Naive thymus-derived CD4-positive, alpha-beta T cell (primary cell): ENCODE measurements around the gene MARK3. TPM values are rescaled to one million over a fixed set of nuclear protein-coding genes. Genes with fewer than 3 reads are reported as not detected.

ENCODE experiments used
- ATAC-seq: fragments of 150-1000 bp; cut with Tn5 transposase; 2 replicates; pipeline ENCODE4 v1.10.0; 2021; ENCODE audit warnings: mild to moderate bottlenecking, moderate library complexity
- CTCF ChIA-PET: fragments of 350-600 bp; sonication (Branson Sonifier 250); formaldehyde crosslinking; loops from one replicate; lab custom pipeline; 2021; ENCODE audit warnings: antibody characterized with exemption; lab: Charles Lee
- POLR2A ChIA-PET: fragments of 350-600 bp; sonication (Branson Sonifier 250); formaldehyde crosslinking; loops from one replicate; lab custom pipeline; 2021; ENCODE audit warnings: antibody characterized with exemption, inconsistent platforms; lab: Charles Lee
- DNase-seq, 9 donors: peaks; one replicate each; pipeline versions ENCODE4 v3.0.0 to v3.0.0-alpha.2; 2020 to 2022; ENCODE audit warnings: mixed read lengths in 1 of 9
- H3K27ac ChIP-seq: one replicate; pipeline ENCODE4 v1.7.0; 2013; ENCODE audit warnings: mild to moderate bottlenecking, low read depth, low read length, moderate library complexity
- H3K27me3 ChIP-seq, 2 donors: one replicate each; pipeline ENCODE4 v1.7.0; 2013; ENCODE audit warnings: low read length in 2 of 2, mild to moderate bottlenecking in 2 of 2, moderate library complexity in 2 of 2; ENCODE audit not compliant: control insufficient read depth in 2 of 2, insufficient read depth in 2 of 2
- H3K36me3 ChIP-seq, 3 experiments: 1 replicate in 2 of 3; 2 replicates in 1 of 3; pipeline ENCODE4 v1.7.0; 2013; ENCODE audit warnings: low read length in 3 of 3, mild to moderate bottlenecking in 3 of 3, moderate library complexity in 1 of 3; ENCODE audit not compliant: insufficient read depth in 3 of 3, control insufficient read depth in 2 of 3
- H3K4me1 ChIP-seq, 2 donors: one replicate each; pipeline ENCODE4 v1.7.0; 2013; ENCODE audit warnings: low read length in 2 of 2, mild to moderate bottlenecking in 2 of 2, moderate library complexity in 1 of 2; ENCODE audit not compliant: control insufficient read depth in 2 of 2, insufficient read depth in 2 of 2
- H3K4me3 ChIP-seq: 2 replicates; pipeline ENCODE4 v1.7.0; 2013; ENCODE audit warnings: mild to moderate bottlenecking, low read length
- H3K9me3 ChIP-seq, 3 experiments: 1 replicate in 2 of 3; 2 replicates in 1 of 3; pipeline ENCODE4 v1.7.0; 2013; ENCODE audit warnings: low read length in 3 of 3; ENCODE audit not compliant: control insufficient read depth in 2 of 3
- H3K27ac Mint-ChIP-seq, 9 donors: one replicate each; pipeline ENCODE4 v1.8.0; 2020 to 2022; ENCODE audit warnings: mixed read lengths in 9 of 9, mild to moderate bottlenecking in 8 of 9, moderate library complexity in 5 of 9, inconsistent platforms in 2 of 9
- H3K27me3 Mint-ChIP-seq, 5 donors: one replicate each; pipeline ENCODE4 v1.8.0; 2021 to 2022; ENCODE audit warnings: mixed read lengths in 5 of 5, mild to moderate bottlenecking in 1 of 5
- H3K36me3 Mint-ChIP-seq, 5 donors: one replicate each; pipeline ENCODE4 v1.8.0; 2020 to 2022; ENCODE audit warnings: mixed read lengths in 5 of 5, mild to moderate bottlenecking in 3 of 5, inconsistent platforms in 1 of 5
- H3K4me1 Mint-ChIP-seq, 7 donors: one replicate each; pipeline ENCODE4 v1.8.0; 2020 to 2022; ENCODE audit warnings: mixed read lengths in 7 of 7, mild to moderate bottlenecking in 3 of 7, inconsistent platforms in 1 of 7
- H3K4me3 Mint-ChIP-seq, 10 donors: one replicate each; pipeline ENCODE4 v1.8.0; 2020 to 2022; ENCODE audit warnings: mild to moderate bottlenecking in 10 of 10, mixed read lengths in 10 of 10, moderate library complexity in 6 of 10, inconsistent platforms in 2 of 10
- H3K9me3 Mint-ChIP-seq, 11 donors: one replicate each; pipeline ENCODE4 v1.8.0; 2020 to 2022; ENCODE audit warnings: mixed read lengths in 11 of 11, mild to moderate bottlenecking in 4 of 11, inconsistent platforms in 1 of 11, moderate library complexity in 1 of 11
- intact Hi-C, 2 donors: fragments of 100-400 bp; cut with micrococcal nuclease; formaldehyde crosslinking; loops; one replicate each; pipeline ENCODE4 v1.15.1; 2023
- polyA plus RNA-seq, 2 donors: library from polyadenylated mRNA; unstranded; fragments of 300-500 nt; fragmentation: Illumina TruSeq; gene quantifications; one replicate each; pipeline ENCODE4 v1.2.3, GENCODE V29; 2021
- total RNA-seq, 6 experiments: library from RNA in 5 of 6; stranded (reverse) in 5 of 6; gene quantifications; 1 replicate in 5 of 6; 2 replicates in 1 of 6; pipeline ENCODE4 v1.2.3 and lab custom pipeline; 2021 to 2026

The MARK3 gene
- total and polyA plus RNA-seq, 7 experiments from 2014 or later: 28.2 to 133 (median 100) TPM

DNA sequence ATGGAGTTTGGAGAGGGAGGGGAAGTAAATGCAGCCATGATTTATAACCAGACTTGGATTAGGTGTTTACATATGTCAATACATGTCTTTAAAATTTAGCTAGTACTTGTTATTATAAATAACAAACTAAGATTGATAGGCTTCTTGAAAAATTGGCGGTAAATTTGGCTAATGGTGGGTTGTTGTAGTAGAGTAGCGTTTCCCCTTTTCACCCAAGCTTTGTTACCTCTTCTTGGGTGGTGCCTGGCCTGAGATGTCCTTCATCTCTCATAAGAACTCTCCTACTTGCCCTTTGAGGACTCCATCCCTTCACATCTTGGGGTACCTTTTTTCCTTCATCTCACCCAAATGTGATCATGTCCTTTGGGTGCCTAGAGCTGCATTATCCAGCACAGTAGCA is 11.2 kb downstream of the MARK3 start:
- Mint-ChIP-seq H3K4me1 (peaks cover 59 to 94% (median 84%) of the 10 kb centered on the region in 7 donors), H3K27me3 (no peaks in the 10 kb centered on the region), H3K27ac (peak overlapping the region in 1 of 9 donors; percentile 43), H3K36me3 (no peaks in the 10 kb centered on the region), H3K9me3 (no peaks in the 10 kb centered on the region), H3K4me3 (peak overlapping the region in 7 of 10 donors; percentile 6 to 64 (median 36))
- Histone ChIP-seq H3K9me3 (no peaks in the 10 kb centered on the region), H3K4me3 (no peak overlapping the region), H3K36me3 (no peaks in the 10 kb centered on the region), H3K4me1 (peaks cover 37 to 53% of the 10 kb centered on the region in 2 donors), H3K27me3 (no peaks in the 10 kb centered on the region), H3K27ac (no peak overlapping the region)
- no peak for DNase-seq
- ChIA-PET POLR2A (no interaction called here), CTCF (interaction anchor here (0.6 kb wide), 1 partner anchor 71 kb away, joined by 3 read pairs; no protein-coding TSS in a partner anchor)
- intact Hi-C loops: no loop called here
- ATAC-seq: no peak

DNA sequence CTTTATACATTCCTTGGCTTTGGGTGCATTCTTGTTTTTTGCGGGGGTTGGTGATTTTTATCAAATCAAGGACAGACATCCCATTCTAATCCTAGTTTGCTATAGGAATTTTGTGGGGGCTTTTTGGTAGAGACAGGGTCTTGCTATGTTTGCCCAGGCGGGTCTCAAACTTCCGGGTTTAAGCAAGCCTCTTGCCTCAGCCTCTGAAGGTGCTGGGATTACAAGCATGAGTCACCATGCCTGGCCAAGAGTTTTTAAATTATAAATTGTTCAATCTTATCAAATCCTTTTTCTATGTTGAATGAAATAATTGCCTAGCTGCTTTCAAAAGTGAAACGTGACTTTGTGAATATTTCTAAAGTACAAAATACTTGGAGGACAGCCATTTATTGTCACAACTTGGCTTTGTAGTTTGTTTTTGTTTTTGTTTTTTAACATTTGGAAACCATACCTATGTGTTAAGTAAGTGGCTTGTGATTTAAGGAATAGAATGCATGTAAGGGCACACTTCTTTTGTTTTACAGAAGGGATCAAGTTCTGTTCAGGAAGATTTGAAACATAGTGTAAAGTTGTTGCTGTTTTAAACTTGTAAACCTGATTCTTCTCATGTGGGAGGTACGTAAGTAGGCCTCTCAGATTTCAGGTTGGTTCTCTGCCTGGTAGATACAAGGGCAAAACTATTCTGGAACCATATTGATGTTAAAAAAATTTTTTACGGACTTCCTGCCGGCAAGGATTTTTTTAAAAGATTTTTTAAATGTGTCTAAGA is 13.4 kb downstream of the MARK3 start:
- peak overlapping the region in 5 of 10 donors; percentile 11 to 59 (median 49) for H3K4me3 Mint-ChIP-seq
- CTCF ChIA-PET: interaction anchor here (1.1 kb wide), 1 partner anchor 8 kb away, joined by 3 read pairs; no protein-coding TSS in a partner anchor
- peaks cover 32 to 61% of the 10 kb centered on the region in 2 donors for H3K4me1 ChIP-seq
- peaks cover 67 to 99% (median 90%) of the 10 kb centered on the region in 7 donors for H3K4me1 Mint-ChIP-seq
- intact Hi-C loops: no loop called here
- H3K27ac Mint-ChIP-seq: no peak overlapping the region
- no peaks in the 10 kb centered on the region for H3K27me3 Mint-ChIP-seq
- DNase-seq (no peak), ATAC-seq (no peak)
- H3K27me3 ChIP-seq: no peaks in the 10 kb centered on the region
- no peaks in the 10 kb centered on the region for H3K9me3 Mint-ChIP-seq
- no peaks in the 10 kb centered on the region for H3K9me3 ChIP-seq
- H3K36me3 Mint-ChIP-seq: no peaks in the 10 kb centered on the region
- H3K36me3 ChIP-seq: no peaks in the 10 kb centered on the region
- H3K27ac ChIP-seq: no peak overlapping the region
- no peak overlapping the region for H3K4me3 ChIP-seq
- POLR2A ChIA-PET: interaction anchor here (0.6 to 0.7 kb wide), 3 partner anchors 12 to 479 kb away, joined by 3 to 5 read pairs (median 3); no protein-coding TSS in a partner anchor

DNA sequence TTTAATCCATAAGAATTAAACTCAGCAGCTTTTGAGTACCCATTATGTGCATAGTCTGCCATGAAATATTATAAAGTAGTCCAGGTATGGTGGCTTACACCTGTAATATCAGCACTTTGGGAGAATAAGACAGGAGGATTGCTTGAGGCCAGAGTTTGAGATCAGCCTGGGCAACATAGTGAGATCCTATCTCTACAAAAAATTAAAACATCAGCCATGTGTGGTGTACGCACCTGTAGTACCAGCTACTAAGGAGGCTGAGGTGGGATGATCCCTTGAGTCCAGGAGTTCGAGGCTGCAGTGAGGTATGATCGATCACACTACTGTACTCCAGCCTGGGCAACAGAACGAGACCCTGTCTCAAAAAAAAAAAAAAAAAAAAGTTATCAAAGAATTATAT is 15.3 kb downstream of the MARK3 start:
- Histone ChIP-seq H3K4me1 (peaks cover 21 to 53% of the 10 kb centered on the region in 2 donors), H3K4me3 (no peak overlapping the region), H3K27ac (no peak overlapping the region), H3K27me3 (no peaks in the 10 kb centered on the region), H3K9me3 (no peaks in the 10 kb centered on the region), H3K36me3 (peaks cover 0 to 7% (median 0%) of the 10 kb centered on the region in 3 experiments)
- DNase-seq (no peak), ATAC-seq (no peak)
- Mint-ChIP-seq H3K36me3 (peaks cover 0 to 3% (median 0%) of the 10 kb centered on the region in 5 donors), H3K4me3 (peak overlapping the region in 9 of 10 donors; percentile 1 to 64 (median 29)), H3K4me1 (peaks cover 62 to 90% (median 81%) of the 10 kb centered on the region in 7 donors), H3K9me3 (no peaks in the 10 kb centered on the region), H3K27me3 (no peaks in the 10 kb centered on the region), H3K27ac (peak overlapping the region in 6 of 9 donors; percentile 3 to 57 (median 27))
- intact Hi-C loops: loop anchor here in 1 of 2 donors (2.0 kb wide), 1 partner anchor 14 kb away; no protein-coding TSS in a partner anchor
- ChIA-PET POLR2A (no interaction called here), CTCF (interaction anchor here (3.3 kb wide), 1 partner anchor 9 kb away, joined by 14 read pairs; no protein-coding TSS in a partner anchor)

DNA sequence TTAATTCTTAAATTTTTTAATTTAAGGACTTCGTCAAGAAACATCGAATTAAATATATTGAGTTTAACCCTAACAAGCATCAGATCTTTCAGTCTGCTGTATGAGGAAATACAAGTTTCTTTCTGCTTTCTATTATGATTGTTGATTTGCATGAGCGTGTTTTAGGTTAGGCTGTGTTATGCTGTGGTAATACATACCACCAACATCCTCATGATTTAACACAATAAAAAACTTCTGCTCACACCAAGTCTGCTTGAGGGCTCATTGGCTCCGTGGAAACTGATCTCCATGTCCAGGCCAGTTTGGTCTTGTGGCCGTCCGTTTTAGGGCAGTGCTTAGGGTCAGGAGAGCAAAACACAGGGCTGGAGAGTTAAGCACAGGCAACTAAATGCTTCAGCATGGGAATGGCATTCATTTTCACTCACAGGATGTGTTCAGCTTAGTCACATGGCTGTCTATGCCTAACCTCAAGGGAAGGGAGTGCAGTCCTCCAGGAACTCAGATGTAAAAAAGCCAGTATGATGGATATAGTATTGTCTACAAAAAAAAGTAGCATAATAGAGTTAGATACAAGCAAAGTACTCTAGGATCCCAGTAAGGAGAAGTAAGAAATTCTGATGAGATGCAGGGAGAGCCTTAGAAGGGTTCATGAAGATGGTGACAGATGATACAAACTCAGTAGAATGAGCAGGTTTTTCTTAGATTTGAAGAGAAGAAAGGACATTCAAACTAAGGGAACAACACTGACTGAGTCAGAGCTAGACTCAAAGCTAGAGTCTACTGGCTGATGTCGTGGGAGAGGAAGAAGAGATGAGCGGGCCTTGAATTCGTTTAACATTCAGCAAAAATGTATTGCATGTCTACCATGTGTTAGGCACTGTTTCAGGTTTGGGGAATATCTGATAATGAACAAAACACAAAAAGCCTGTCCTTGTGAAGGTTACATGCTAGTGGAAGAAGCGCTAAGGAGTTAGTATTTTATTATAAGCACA is 16.3 kb downstream of the MARK3 start:
- Mint-ChIP-seq H3K4me3 (peak overlapping the region; percentile 12 to 55 (median 41)), H3K27me3 (no peaks in the 10 kb centered on the region), H3K4me1 (peaks cover 52 to 80% (median 71%) of the 10 kb centered on the region in 7 donors), H3K27ac (peak overlapping the region; percentile 13 to 87 (median 38)), H3K9me3 (no peaks in the 10 kb centered on the region), H3K36me3 (peaks cover 0 to 3% (median 0%) of the 10 kb centered on the region in 5 donors)
- Histone ChIP-seq H3K4me3 (no peak overlapping the region), H3K27me3 (no peaks in the 10 kb centered on the region), H3K9me3 (no peaks in the 10 kb centered on the region), H3K36me3 (peaks cover 0 to 10% (median 0%) of the 10 kb centered on the region in 3 experiments), H3K4me1 (peaks cover 17 to 49% of the 10 kb centered on the region in 2 donors), H3K27ac (no peak overlapping the region)
- intact Hi-C loops: loop anchor here in 1 of 2 donors (2.0 kb wide), 1 partner anchor 15 kb away; no protein-coding TSS in a partner anchor
- peak; percentile 31 for ATAC-seq
- DNase-seq: peak in 1 of 9 donors; percentile 9
- ChIA-PET CTCF (interaction anchor here (3.3 kb wide), 1 partner anchor 10 kb away, joined by 14 read pairs; no protein-coding TSS in a partner anchor), POLR2A (no interaction called here)

DNA sequence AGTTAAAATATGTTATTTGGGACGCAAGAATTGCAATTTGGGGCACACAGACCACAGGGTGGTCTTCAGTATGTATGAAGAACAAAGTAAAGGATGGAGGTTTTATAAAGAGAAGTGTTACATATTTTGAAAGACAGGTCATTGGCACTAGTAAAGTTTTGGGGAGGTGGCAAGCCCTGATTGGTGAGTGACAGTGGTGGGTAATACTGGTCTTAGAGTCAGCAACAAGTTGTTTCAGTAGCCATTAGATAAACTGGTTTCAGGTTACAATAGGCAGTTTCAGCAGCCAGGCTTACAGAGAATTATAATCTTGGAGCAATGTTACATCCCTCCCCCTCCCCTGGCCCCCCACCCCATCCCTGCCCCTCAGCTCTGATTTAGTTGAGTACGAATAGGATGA is 17.5 kb downstream of the MARK3 start:
- DNase-seq (no peak), ATAC-seq (no peak)
- peaks cover 17 to 47% of the 10 kb centered on the region in 2 donors for H3K4me1 ChIP-seq
- Mint-ChIP-seq H3K4me1 (peaks cover 48 to 73% (median 63%) of the 10 kb centered on the region in 7 donors), H3K9me3 (no peaks in the 10 kb centered on the region), H3K27ac (peak overlapping the region in 2 of 9 donors; percentile 50 to 71), H3K27me3 (no peaks in the 10 kb centered on the region), H3K36me3 (peaks cover 0 to 9% (median under 1%) of the 10 kb centered on the region in 5 donors), H3K4me3 (peak overlapping the region in 3 of 10 donors; percentile 12 to 46 (median 30))
- peaks cover 0 to 19% (median under 1%) of the 10 kb centered on the region in 3 experiments for H3K36me3 ChIP-seq
- H3K27ac ChIP-seq: no peak overlapping the region
- CTCF ChIA-PET: interaction anchor here (3.1 kb wide), 1 partner anchor 9 kb away, joined by 15 read pairs; no protein-coding TSS in a partner anchor
- POLR2A ChIA-PET: interaction anchor here (0.6 kb wide), 1 partner anchor 1387 kb away, joined by 3 read pairs; no protein-coding TSS in a partner anchor
- H3K4me3 ChIP-seq: no peak overlapping the region
- H3K27me3 ChIP-seq: no peaks in the 10 kb centered on the region
- no peaks in the 10 kb centered on the region for H3K9me3 ChIP-seq
- intact Hi-C loops: no loop called here
